Vagina (tissue), 2 donors: ENCODE measurements around the gene PHOSPHO1.

Experiments
- POLR2A ChIP-seq, 2 donors: fragments of 450-650 bp; IDR thresholded peaks; one replicate each; pipeline ENCODE4 v1.6.1; 2017; ENCODE audit warnings: antibody characterized with exemption in 2 of 2, mild to moderate bottlenecking in 2 of 2, moderate library complexity in 2 of 2
- POLR2AphosphoS5 ChIP-seq, 2 donors: sonication (generic); formaldehyde crosslinking; IDR thresholded peaks; one replicate each; pipeline ENCODE4 v1.9.0; 2017; ENCODE audit warnings: antibody characterized with exemption in 2 of 2, mild to moderate bottlenecking in 2 of 2, low read depth in 1 of 2; ENCODE audit not compliant: insufficient read depth in 1 of 2
- TF ChIP-seq, protein P1 (sequence below), 3 experiments: fragments of 450-650 bp in 2 of 3; fragments of 200-600 bp in 1 of 3; sonication (generic) in 1 of 3; IDR thresholded peaks; one replicate each; pipeline ENCODE4 v1.5.1; 2017 to 2019; ENCODE audit warnings: antibody characterized with exemption in 3 of 3, mild to moderate bottlenecking in 2 of 3, moderate library complexity in 2 of 3

DNA sequence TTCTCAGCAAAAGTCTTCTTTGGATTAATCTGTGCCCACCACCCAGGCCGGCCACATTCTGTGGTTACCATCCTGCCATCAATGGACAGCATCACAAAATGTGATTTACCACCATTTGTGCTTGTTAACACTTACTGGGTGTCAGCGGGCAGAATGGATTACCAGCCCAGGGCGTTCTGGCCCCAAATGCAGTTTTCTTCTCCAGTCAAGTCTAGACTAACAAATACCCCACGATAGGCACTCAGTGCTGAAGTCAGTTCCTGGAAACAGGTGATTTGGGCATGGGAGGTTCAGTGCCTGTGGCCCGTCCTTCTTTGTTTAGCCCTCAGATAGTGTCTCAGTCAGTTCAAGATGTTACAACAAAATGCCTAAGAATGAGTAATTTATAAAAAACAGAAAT, 38.8 kb upstream of the PHOSPHO1 start:
- TF ChIP-seq, protein P1, sequence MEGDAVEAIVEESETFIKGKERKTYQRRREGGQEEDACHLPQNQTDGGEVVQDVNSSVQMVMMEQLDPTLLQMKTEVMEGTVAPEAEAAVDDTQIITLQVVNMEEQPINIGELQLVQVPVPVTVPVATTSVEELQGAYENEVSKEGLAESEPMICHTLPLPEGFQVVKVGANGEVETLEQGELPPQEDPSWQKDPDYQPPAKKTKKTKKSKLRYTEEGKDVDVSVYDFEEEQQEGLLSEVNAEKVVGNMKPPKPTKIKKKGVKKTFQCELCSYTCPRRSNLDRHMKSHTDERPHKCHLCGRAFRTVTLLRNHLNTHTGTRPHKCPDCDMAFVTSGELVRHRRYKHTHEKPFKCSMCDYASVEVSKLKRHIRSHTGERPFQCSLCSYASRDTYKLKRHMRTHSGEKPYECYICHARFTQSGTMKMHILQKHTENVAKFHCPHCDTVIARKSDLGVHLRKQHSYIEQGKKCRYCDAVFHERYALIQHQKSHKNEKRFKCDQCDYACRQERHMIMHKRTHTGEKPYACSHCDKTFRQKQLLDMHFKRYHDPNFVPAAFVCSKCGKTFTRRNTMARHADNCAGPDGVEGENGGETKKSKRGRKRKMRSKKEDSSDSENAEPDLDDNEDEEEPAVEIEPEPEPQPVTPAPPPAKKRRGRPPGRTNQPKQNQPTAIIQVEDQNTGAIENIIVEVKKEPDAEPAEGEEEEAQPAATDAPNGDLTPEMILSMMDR (IDR thresholded peaks at IDR 0.05), result no peak
- no peak for TF ChIP-seq POLR2AphosphoS5 (IDR thresholded peaks at IDR 0.05; ENCODE audit: insufficient read depth in 1 of 2, low read depth in 1 of 2)
- TF ChIP-seq POLR2A (IDR thresholded peaks at IDR 0.05), result no peak
